Subcutaneous adipose tissue (tissue), 4 donors: ENCODE results near the gene CSNK1G1. TPM values are rescaled to one million over a fixed set of nuclear protein-coding genes. Genes with fewer than 3 reads are reported as not detected.

Source experiments
- total RNA-seq, 4 donors: library from RNA; depleted of rRNA; stranded (reverse); fragments of >200 nt; gene quantifications; one replicate each; pipeline ENCODE4 v1.1.0, GENCODE V29; 2016
- TF ChIP-seq, protein P1 (sequence below): fragments of 450-650 bp; IDR thresholded peaks from one replicate; pipeline ENCODE4 v1.5.1; 2016; ENCODE audit warnings: low read depth, mild to moderate bottlenecking, control low read depth, antibody characterized with exemption, moderate library complexity

The CSNK1G1 gene
- total RNA-seq, 4 donors from 2014 or later, result 13.0 to 26.7 (median 16.2) TPM

- TF ChIP-seq, protein P1, sequence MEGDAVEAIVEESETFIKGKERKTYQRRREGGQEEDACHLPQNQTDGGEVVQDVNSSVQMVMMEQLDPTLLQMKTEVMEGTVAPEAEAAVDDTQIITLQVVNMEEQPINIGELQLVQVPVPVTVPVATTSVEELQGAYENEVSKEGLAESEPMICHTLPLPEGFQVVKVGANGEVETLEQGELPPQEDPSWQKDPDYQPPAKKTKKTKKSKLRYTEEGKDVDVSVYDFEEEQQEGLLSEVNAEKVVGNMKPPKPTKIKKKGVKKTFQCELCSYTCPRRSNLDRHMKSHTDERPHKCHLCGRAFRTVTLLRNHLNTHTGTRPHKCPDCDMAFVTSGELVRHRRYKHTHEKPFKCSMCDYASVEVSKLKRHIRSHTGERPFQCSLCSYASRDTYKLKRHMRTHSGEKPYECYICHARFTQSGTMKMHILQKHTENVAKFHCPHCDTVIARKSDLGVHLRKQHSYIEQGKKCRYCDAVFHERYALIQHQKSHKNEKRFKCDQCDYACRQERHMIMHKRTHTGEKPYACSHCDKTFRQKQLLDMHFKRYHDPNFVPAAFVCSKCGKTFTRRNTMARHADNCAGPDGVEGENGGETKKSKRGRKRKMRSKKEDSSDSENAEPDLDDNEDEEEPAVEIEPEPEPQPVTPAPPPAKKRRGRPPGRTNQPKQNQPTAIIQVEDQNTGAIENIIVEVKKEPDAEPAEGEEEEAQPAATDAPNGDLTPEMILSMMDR, result no peak
Observed at GRCh38 chr15:64383760-64384159, 27.8 kb upstream of the CSNK1G1 start.

- TF ChIP-seq, protein P1, result no peak
Observed at GRCh38 chr15:64381000-64381751, 25.2 kb upstream of the CSNK1G1 start, which contains the start of gene PCLAF. PCLAF (minus strand) TSS chr15:64381441; CDS start chr15:64381371, 70 bp downstream.

- TF ChIP-seq, protein P1, result no peak
Observed at GRCh38 chr15:64379216-64379960, 23.4 kb upstream of the CSNK1G1 start.

- TF ChIP-seq, protein P1, result no peak
Observed at GRCh38 chr15:64373360-64373759, 17.4 kb upstream of the CSNK1G1 start.

GRCh38 chr15:64369078-64369607 lies 13.2 kb upstream of the CSNK1G1 start:
- TF ChIP-seq, protein P1, result no peak

GRCh38 chr15:64361259-64361658 lies 5.3 kb upstream of the CSNK1G1 start:
- TF ChIP-seq, protein P1, result no peak

GRCh38 chr15:64356710-64357040 lies 702 bp upstream of the CSNK1G1 start:
- TF ChIP-seq, protein P1, result no peak
